GM23338 (cell line): ENCODE measurements around the gene PHC2. TPM values are rescaled to one million over a fixed set of nuclear protein-coding genes. Genes with fewer than 3 reads are reported as not detected.

ENCODE experiments used
- ATAC-seq: fragments of 200-7000 bp; cut with Tn5 transposase; 3 replicates; pipeline ENCODE4 v1.9.1; 2020
- DNase-seq: peaks from one replicate; pipeline ENCODE4 v3.0.0-alpha.2; 2015; ENCODE audit warnings: low spot score
- H2AFZ ChIP-seq: fragments of 200-600 bp; sonication (generic); 2 replicates; pipeline ENCODE4 v1.8.0; 2016; ENCODE audit warnings: antibody characterized with exemption, mild to moderate bottlenecking, moderate library complexity
- H3F3A ChIP-seq: fragments of 200-600 bp; sonication (generic); replicated peaks from 2 replicates; pipeline ENCODE4 v1.8.0; 2017; ENCODE audit warnings: antibody characterized with exemption, mixed run types, low read depth
- H3K27ac ChIP-seq: fragments of 200-600 bp; sonication (generic); 2 replicates; pipeline ENCODE4 v1.6.1; 2016; ENCODE audit warnings: low read depth
- H3K27me3 ChIP-seq: fragments of 200-600 bp; sonication (generic); 2 replicates; pipeline ENCODE4 v1.8.0; 2016; ENCODE audit warnings: mild to moderate bottlenecking, mixed run types, moderate library complexity; ENCODE audit not compliant: insufficient read depth
- H3K36me3 ChIP-seq: fragments of 200-600 bp; sonication (generic); 2 replicates; pipeline ENCODE4 v1.8.0; 2016; ENCODE audit warnings: mild to moderate bottlenecking; ENCODE audit not compliant: insufficient read depth
- H3K4me1 ChIP-seq: fragments of 200-600 bp; sonication (generic); 2 replicates; pipeline ENCODE4 v1.8.0; 2016; ENCODE audit warnings: mild to moderate bottlenecking, moderate library complexity; ENCODE audit not compliant: insufficient read depth
- H3K4me2 ChIP-seq: fragments of 200-600 bp; sonication (generic); 2 replicates; pipeline ENCODE4 v1.7.1; 2017; ENCODE audit warnings: mixed run types
- H3K4me3 ChIP-seq: fragments of 200-600 bp; sonication (generic); 2 replicates; pipeline ENCODE4 v1.6.1; 2016; ENCODE audit warnings: mixed run types
- H3K79me2 ChIP-seq: fragments of 200-600 bp; sonication (generic); replicated peaks from 2 replicates; pipeline ENCODE4 v1.8.0; 2017; ENCODE audit warnings: mild to moderate bottlenecking; ENCODE audit not compliant: insufficient read depth
- H3K9me2 ChIP-seq: fragments of 200-600 bp; sonication (generic); 2 replicates; pipeline ENCODE4 v1.8.0; 2017; ENCODE audit not compliant: insufficient read depth
- H4K20me1 ChIP-seq: fragments of 200-600 bp; sonication (generic); replicated peaks from 2 replicates; pipeline ENCODE4 v1.8.0; 2017; ENCODE audit warnings: mild to moderate bottlenecking; ENCODE audit not compliant: insufficient read depth
- H3K27ac Mint-ChIP-seq: 2 replicates; pipeline ENCODE4 v1.8.0; 2020; ENCODE audit warnings: inconsistent platforms, mild to moderate bottlenecking, moderate library complexity, mixed read lengths
- H3K27me3 Mint-ChIP-seq: 3 replicates; pipeline ENCODE4 v1.8.0; 2022; ENCODE audit warnings: low read depth, mild to moderate bottlenecking, moderate library complexity, mixed read lengths, inconsistent platforms; ENCODE audit not compliant: insufficient read depth, poor library complexity
- H3K36me3 Mint-ChIP-seq: 3 replicates; pipeline ENCODE4 v1.8.0; 2021; ENCODE audit warnings: low read depth, mild to moderate bottlenecking, inconsistent platforms, moderate library complexity, mixed read lengths
- H3K4me1 Mint-ChIP-seq: 3 replicates; pipeline ENCODE4 v1.8.0; 2020; ENCODE audit warnings: mild to moderate bottlenecking, inconsistent platforms, mixed read lengths
- H3K4me3 Mint-ChIP-seq: 3 replicates; pipeline ENCODE4 v1.8.0; 2021; ENCODE audit warnings: moderate library complexity, mild to moderate bottlenecking, inconsistent platforms, mixed read lengths
- H3K9me3 Mint-ChIP-seq: 3 replicates; pipeline ENCODE4 v1.8.0; 2020; ENCODE audit warnings: moderate library complexity, mild to moderate bottlenecking, inconsistent platforms, mixed read lengths
- CREB1 ChIP-seq: fragments of 250-450 bp; sonication (Bioruptor Pico); IDR thresholded peaks from 2 replicates; pipeline ENCODE4 v1.5.0; 2020; ENCODE audit warnings: low read depth, mild to moderate bottlenecking, moderate library complexity
- CTCF ChIP-seq, 2 experiments: fragments of 200-600 bp in 1 of 2; sonication (generic) in 1 of 2; conservative IDR thresholded peaks; 2 replicates each; pipeline versions ENCODE4 v1.5.1 to v1.6.1; 2016 to 2017; ENCODE audit warnings: antibody characterized with exemption in 2 of 2, low read depth in 2 of 2, mild to moderate bottlenecking in 2 of 2, moderate library complexity in 1 of 2
- EZH2 ChIP-seq: fragments of 200-600 bp; sonication (generic); IDR thresholded peaks from one replicate; pipeline ENCODE4 v1.8.0; 2017; ENCODE audit warnings: antibody characterized with exemption, mild to moderate bottlenecking, low read depth; ENCODE audit not compliant: unreplicated experiment
- EZH2phosphoT487 ChIP-seq: fragments of 200-600 bp; sonication (generic); IDR thresholded peaks from one replicate; pipeline ENCODE4 v1.8.1; 2018; ENCODE audit warnings: antibody characterized with exemption; ENCODE audit not compliant: unreplicated experiment
- JUNB ChIP-seq: IDR thresholded peaks from one replicate; pipeline ENCODE4 v1.6.1; 2016; ENCODE audit warnings: antibody characterized with exemption; ENCODE audit not compliant: unreplicated experiment
- NANOG ChIP-seq: IDR thresholded peaks from 2 replicates; pipeline ENCODE4 v1.6.1; 2016; ENCODE audit warnings: antibody characterized with exemption, borderline replicate concordance
- POLR2AphosphoS5 ChIP-seq: IDR thresholded peaks from 2 replicates; pipeline ENCODE4 v1.6.1; 2016; ENCODE audit warnings: antibody characterized with exemption, low read depth
- REST ChIP-seq: IDR thresholded peaks from one replicate; pipeline ENCODE4 v1.6.1; 2018; ENCODE audit warnings: antibody characterized with exemption; ENCODE audit not compliant: unreplicated experiment
- STAT1 ChIP-seq: IDR thresholded peaks from one replicate; pipeline ENCODE4 v1.6.1; 2016; ENCODE audit warnings: antibody characterized with exemption; ENCODE audit not compliant: unreplicated experiment
- ZNF114 ChIP-seq: fragments of 250-450 bp; sonication (Bioruptor Pico); IDR thresholded peaks from 2 replicates; pipeline ENCODE4 v1.5.0; 2020; ENCODE audit warnings: mild to moderate bottlenecking, moderate library complexity
- ZNF331 ChIP-seq: fragments of 250-450 bp; sonication (Bioruptor Pico); IDR thresholded peaks from 2 replicates; pipeline ENCODE4 v1.5.0; 2020; ENCODE audit warnings: low read depth, mild to moderate bottlenecking, moderate library complexity
- polyA plus RNA-seq: library from polyadenylated mRNA; unstranded; fragments of >200 nt; fragmentation: Nextera tagmentation; extraction: Ambion mirVana; gene quantifications from 2 replicates; pipeline ENCODE4 v1.2.1, GENCODE V29; 2016
- total RNA-seq: library from RNA; depleted of rRNA; stranded (reverse); fragments of >200 nt; shearing (Covaris generic); gene quantifications from 2 replicates; pipeline ENCODE4 v1.2.3, GENCODE V29; 2014
- TF ChIP-seq, protein P1 (sequence below): fragments of 250-450 bp; sonication (Bioruptor Pico); IDR thresholded peaks from 2 replicates; pipeline ENCODE4 v1.5.0; 2020; ENCODE audit warnings: mild to moderate bottlenecking, moderate library complexity
- TF ChIP-seq, protein P2 (sequence below): IDR thresholded peaks from 2 replicates; pipeline ENCODE4 v1.6.1; 2016; ENCODE audit warnings: antibody characterized with exemption

Gene PHC2
- total and polyA plus RNA-seq, 2 experiments from 2014 or later = 1.7 to 7.3 TPM

DNA sequence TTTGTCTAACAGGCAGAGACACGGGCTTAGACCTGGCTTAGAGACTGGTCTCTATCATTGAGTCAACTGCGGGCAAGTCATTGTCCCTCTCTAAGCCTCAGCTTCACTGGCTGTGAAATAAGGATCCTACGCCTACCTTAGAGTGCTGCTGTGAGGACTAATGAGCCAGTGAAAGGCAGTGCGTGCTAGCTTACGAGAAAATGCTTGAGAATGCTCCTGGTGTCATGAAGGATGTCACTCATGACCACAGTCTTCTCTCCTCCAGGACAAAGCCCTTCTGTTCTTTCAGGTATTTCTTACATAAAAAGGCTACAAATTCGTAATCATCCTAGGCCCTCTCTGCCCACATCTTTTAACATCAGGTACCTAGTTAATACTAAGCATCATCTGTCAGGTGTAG, 93.5 kb downstream of the PHC2 start:
- Mint-ChIP-seq H3K27me3 (peaks cover 22% of the 10 kb centered on the region), H3K4me1 (peaks cover 69% of the 10 kb centered on the region), H3K36me3 (no peaks in the 10 kb centered on the region), H3K4me3 (no peak overlapping the region), H3K27ac (no peak overlapping the region), H3K9me3 (no peaks in the 10 kb centered on the region; the same call in 2 of the 3 replicates)
- peaks cover 56% of the 10 kb centered on the region for H3K4me1 ChIP-seq
- H3K79me2 ChIP-seq = no peaks in the 10 kb centered on the region
- 0 out of 2 replicates have a peak, but pooled peaks cover 5% of the 10 kb centered on the region for H3F3A ChIP-seq
- H4K20me1 ChIP-seq = peaks cover 18% of the 10 kb centered on the region; the same call in 1 of the 2 replicates
- H3K9me2 ChIP-seq = no peaks in the 10 kb centered on the region
- H3K36me3 ChIP-seq = no peaks in the 10 kb centered on the region
- DNase-seq (no peak), ATAC-seq (peak; percentile 4; the same call in 1 of the 3 replicates)
- H3K4me2 ChIP-seq = no peak overlapping the region
- H3K4me3 ChIP-seq = no peak overlapping the region
- TF ChIP-seq, protein P1, sequence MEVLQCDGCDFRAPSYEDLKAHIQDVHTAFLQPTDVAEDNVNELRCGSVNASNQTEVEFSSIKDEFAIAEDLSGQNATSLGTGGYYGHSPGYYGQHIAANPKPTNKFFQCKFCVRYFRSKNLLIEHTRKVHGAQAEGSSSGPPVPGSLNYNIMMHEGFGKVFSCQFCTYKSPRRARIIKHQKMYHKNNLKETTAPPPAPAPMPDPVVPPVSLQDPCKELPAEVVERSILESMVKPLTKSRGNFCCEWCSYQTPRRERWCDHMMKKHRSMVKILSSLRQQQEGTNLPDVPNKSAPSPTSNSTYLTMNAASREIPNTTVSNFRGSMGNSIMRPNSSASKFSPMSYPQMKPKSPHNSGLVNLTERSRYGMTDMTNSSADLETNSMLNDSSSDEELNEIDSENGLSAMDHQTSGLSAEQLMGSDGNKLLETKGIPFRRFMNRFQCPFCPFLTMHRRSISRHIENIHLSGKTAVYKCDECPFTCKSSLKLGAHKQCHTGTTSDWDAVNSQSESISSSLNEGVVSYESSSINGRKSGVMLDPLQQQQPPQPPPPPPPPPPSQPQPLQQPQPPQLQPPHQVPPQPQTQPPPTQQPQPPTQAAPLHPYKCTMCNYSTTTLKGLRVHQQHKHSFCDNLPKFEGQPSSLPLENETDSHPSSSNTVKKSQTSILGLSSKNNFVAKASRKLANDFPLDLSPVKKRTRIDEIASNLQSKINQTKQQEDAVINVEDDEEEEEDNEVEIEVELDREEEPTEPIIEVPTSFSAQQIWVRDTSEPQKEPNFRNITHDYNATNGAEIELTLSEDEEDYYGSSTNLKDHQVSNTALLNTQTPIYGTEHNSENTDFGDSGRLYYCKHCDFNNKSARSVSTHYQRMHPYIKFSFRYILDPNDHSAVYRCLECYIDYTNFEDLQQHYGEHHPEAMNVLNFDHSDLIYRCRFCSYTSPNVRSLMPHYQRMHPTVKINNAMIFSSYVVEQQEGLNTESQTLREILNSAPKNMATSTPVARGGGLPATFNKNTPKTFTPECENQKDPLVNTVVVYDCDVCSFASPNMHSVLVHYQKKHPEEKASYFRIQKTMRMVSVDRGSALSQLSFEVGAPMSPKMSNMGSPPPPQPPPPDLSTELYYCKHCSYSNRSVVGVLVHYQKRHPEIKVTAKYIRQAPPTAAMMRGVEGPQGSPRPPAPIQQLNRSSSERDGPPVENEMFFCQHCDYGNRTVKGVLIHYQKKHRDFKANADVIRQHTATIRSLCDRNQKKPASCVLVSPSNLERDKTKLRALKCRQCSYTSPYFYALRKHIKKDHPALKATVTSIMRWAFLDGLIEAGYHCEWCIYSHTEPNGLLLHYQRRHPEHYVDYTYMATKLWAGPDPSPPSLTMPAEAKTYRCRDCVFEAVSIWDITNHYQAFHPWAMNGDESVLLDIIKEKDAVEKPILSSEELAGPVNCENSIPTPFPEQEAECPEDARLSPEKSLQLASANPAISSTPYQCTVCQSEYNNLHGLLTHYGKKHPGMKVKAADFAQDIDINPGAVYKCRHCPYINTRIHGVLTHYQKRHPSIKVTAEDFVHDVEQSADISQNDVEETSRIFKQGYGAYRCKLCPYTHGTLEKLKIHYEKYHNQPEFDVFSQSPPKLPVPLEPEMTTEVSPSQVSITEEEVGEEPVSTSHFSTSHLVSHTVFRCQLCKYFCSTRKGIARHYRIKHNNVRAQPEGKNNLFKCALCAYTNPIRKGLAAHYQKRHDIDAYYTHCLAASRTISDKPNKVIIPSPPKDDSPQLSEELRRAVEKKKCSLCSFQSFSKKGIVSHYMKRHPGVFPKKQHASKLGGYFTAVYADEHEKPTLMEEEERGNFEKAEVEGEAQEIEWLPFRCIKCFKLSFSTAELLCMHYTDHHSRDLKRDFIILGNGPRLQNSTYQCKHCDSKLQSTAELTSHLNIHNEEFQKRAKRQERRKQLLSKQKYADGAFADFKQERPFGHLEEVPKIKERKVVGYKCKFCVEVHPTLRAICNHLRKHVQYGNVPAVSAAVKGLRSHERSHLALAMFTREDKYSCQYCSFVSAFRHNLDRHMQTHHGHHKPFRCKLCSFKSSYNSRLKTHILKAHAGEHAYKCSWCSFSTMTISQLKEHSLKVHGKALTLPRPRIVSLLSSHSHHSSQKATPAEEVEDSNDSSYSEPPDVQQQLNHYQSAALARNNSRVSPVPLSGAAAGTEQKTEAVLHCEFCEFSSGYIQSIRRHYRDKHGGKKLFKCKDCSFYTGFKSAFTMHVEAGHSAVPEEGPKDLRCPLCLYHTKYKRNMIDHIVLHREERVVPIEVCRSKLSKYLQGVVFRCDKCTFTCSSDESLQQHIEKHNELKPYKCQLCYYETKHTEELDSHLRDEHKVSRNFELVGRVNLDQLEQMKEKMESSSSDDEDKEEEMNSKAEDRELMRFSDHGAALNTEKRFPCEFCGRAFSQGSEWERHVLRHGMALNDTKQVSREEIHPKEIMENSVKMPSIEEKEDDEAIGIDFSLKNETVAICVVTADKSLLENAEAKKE = no peak
- TF ChIP-seq JUNB (no peak), NANOG (no peak), EZH2 (no peak), ZNF114 (CRISPR knock-in tag) (no peak), ZNF331 (CRISPR knock-in tag) (no peak), POLR2AphosphoS5 (no peak), REST (no peak), CTCF (conservative IDR thresholded peaks at IDR 0.05; ENCODE audit: low read depth in 2 of 2) (no peak), EZH2phosphoT487 (no peak), STAT1 (no peak), CREB1 (CRISPR knock-in tag) (no peak)
- TF ChIP-seq, protein P2, sequence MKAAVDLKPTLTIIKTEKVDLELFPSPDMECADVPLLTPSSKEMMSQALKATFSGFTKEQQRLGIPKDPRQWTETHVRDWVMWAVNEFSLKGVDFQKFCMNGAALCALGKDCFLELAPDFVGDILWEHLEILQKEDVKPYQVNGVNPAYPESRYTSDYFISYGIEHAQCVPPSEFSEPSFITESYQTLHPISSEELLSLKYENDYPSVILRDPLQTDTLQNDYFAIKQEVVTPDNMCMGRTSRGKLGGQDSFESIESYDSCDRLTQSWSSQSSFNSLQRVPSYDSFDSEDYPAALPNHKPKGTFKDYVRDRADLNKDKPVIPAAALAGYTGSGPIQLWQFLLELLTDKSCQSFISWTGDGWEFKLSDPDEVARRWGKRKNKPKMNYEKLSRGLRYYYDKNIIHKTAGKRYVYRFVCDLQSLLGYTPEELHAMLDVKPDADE = no peak
- H2AFZ ChIP-seq = no peak overlapping the region
- H3K27ac ChIP-seq = no peak overlapping the region
- peaks cover 55% of the 10 kb centered on the region for H3K27me3 ChIP-seq
